PC-9 (cell line): Measurements from ENCODE around the gene AUTS2.

Source experiments
- CTCF ChIP-seq: fragments of 200-600 bp; sonication (generic); conservative IDR thresholded peaks from 2 replicates; pipeline ENCODE4 v1.6.1; 2017; ENCODE audit warnings: mixed run types, antibody characterized with exemption, mild to moderate bottlenecking, moderate library complexity
- EZH2 ChIP-seq: fragments of 200-600 bp; sonication (generic); IDR thresholded peaks from 2 replicates; pipeline ENCODE4 v1.8.0; 2017; ENCODE audit warnings: antibody characterized with exemption, low read depth

- TF ChIP-seq CTCF (no peak), EZH2 (no peak)
Measured at GRCh38 chr7:70781922-70782311, 1183.6 kb downstream of the AUTS2 start.
